GM21423 (cell line): ENCODE measurements around the gene DCTN3.

Source experiments
- ATAC-seq: cut with Tn5 transposase; IDR thresholded peaks from one replicate; pipeline ENCODE4 v1.9.1; 2021; ENCODE audit warnings: mild to moderate bottlenecking, moderate library complexity; ENCODE audit not compliant: unreplicated experiment

The DCTN3 gene

DNA sequence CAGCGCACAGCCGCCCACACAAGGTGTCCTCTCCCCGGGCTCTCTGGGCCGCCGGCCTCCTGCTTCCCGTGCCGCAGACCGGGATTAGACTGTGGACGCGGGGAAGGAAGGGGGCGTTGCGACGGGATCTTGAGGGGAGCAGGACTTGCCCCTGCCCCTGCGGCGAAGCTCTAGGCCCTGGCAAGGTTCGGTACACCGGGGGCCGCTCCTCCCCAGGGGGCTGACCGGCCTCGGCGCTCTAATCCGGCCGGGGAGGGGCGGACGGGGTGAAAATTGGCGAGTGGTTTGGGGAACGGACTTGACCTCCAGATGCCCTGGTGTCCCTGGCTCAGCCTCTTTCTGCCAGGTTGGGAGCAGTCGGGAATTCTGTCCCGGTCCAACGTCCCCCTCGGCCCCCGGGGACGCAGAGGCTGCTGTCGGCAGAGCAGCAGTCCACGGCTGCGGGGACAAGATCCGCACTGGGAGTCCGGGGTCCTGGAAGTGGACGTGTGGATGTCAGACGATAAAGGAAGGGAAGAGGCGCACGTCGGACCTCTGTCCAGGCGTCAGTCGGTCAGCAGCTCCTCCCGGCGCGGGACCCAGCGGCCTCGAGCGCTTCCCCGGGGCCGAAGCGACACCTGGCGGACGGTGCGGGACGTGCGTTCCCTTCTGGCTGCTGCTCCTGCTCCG, 28.9 kb downstream of the DCTN3 start:
- ATAC-seq: no peak

DNA sequence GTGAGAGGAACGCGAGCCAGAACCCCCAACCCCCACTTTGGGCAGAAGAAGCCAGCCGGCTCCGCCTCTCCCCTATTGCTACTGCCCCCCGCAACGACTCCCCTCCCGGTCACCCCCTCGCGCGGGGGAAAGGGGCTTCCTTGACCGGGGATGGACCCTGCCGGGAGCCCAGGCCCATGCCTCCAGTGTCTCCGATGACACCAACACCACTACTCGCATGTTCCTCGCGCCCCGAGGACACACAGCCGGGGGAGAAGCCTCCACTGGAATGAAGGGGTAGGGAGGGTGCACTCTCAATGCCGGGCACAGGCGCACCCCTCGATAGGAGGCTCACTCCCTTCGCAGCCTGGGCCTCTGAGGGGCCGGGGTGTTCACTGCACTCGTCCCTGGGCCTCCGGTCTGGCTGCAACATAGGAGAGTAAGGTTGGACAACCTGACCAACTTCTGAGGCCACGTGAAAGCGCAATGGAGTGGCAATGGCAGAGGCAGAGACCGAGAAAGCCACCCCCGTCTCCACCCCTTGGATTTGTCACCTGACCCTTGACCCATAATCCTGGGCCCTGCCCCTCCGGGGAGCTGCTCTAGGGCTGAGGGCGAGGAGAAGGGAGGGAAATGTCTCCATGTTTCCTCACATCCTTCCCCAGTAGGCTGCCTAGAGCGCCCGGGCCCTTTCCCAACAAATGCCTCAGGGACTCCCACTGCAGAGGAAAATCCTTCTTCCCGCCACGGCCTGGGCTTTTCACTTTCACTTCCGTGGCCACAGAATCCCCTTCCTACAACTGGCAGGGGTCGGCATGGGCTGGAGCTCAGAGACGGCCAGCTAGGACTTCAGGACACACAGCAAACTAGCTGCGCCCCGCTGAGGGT, 29.7 kb downstream of the DCTN3 start:
- no peak for ATAC-seq

DNA sequence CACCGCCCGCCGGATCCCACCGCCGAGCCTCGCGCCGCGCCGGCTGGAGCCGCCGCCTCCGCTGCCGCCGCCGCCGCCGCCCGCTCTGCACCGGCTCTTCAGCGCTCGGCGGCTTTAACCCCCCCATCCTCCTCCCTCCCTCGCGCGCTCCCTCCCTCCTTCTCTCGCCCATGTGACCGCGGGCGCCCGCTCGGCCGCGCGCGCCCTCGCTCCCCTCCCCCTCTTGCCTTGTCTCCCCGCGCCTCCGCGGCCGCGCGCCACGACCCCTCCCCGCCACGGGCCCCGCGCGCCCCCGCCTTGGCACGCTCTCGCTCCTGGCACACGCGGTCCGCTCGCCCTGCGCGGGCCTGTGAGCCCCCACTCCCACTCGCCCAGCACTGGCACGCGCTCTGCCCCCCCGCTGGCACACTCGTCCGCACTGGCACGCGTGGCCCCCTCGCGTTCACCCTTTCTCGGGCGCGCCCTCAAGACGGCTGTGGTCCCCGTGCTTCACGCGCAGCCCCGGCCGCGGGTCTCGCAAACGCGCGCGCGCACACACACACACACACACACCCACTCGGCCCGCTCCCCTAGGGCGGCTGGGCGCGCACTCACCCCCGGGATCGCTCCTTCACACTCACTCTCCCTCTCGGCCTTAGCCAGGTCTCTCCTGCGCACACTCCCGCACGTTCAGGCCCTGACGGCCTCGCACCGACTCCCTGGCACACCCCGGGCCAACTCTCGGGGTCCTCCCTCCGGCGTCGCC, 30.5 kb downstream of the DCTN3 start, which contains the start of gene CNTFR:
Gene CNTFR, minus strand, starts transcription at position 89 of the 745 bp plus-strand sequence. CDS start 20,743 bp downstream, outside the sequence.
- no peak for ATAC-seq

DNA sequence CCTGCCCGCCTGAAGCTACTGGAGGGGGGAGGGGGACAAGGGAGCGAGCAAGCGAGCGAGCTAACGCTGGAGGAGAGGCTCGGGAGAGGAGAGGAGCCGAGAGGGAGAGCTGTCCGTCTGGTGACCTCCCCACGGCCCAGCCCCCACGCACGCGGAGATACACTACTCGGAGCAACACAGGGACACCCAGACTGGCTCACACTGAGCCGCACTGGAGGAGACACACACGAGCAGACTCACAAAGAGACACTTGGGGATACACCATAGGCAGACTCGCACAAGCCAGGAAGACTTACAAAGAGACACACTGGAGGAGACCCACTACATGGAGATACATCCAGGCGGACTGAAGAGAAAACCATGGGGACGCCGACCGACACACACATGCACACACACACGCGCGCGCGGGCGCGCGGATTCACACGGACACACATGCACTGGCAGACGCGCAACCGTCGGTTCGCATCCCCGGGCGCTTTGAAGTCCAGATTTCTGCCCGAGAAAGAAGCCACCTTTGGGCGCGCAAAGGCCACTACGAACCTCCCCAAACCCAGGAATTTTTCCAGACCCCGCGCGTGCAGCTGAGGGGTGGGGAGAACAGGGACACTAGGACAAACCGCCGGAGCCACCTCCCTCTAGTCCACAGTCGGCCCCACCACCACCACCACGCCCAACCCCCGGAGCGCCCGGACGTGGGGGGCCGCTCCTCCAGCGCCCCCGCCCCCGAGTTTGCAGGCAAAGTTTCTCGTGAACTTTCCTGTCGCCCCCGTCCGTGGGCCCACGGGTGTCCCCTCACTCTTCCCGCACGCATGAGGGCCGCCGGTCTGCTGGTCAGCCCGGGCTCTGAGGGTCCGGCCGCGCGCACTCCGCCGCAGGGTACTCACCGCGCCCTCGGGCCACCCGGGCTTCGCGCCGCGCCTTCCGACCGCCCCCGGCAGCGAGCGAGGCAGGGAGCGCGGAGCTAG, 31.3 kb downstream of the DCTN3 start:
- ATAC-seq: no peak

DNA sequence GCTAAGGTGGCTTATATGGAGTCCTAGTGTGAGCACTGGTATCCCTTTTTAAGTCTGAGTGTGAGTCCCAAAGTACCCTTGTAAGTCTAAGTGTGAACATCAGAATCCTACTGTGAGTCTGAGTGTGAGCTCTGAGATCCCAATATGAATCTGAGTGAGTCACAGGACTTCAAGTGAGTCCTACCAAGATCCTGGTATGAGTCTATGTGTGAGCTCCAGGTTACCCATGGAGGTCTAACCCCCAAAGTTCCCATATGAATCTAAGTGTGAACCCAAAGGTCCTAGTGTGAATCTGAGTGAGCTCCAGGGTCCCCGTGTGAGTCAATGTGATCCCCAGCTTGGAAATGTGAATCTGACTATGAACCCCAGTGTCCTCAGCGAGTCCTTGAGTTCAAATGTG, 33.0 kb downstream of the DCTN3 start:
- no peak for ATAC-seq

DNA sequence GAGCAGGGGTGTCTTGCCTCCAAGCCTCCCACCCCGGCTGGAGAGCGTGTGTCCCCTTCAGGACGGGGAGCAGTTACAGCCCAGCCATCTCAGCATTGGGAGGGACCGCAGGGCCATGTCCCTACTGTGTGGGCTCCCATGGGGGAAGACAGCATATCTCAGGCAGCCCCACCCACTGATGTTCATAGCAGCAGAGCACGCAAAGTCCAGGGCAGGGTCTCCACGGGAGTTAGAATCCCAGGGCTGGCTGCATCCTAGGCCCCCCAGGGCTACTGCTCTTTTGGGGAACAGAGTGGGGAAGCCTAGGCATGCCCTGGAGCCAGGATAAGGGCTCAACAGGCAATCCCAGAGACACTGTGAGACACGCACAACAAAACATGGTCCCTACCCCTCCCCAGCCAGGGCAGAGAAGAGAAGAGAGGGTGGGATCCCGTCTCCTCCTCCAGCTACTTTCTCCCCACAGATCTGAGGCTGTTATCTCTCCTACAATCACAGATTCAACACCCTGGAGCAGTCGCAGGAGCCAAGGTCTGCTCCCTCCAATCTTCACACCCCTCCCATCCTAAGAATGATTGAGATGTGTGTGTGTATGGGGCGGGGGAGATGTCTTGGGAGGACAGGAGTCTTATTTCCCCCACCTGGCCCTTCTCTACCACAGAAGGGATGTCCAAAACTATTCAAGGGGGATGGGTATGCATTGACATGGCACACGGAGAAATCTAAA, 34.2 kb downstream of the DCTN3 start:
- no peak for ATAC-seq

DNA sequence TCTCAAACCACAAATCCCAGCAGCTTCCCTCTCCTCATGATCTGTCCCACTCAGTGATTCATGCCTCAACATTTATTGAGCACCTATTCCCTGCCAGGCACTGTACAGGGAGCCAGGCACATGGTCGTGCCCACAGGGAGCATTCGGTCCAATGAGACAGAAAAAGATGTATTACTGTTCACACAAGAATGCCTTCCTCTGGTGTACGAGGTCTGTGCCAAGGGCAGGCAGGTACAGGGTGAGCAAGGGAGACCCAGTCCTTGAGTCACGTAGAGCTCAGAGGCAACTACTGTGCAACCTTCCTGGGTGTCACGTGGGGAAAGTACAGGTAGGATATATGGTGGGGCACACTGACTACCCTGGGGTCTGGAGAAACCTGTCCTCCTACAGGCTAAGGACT, 35.3 kb downstream of the DCTN3 start:
- no peak for ATAC-seq

DNA sequence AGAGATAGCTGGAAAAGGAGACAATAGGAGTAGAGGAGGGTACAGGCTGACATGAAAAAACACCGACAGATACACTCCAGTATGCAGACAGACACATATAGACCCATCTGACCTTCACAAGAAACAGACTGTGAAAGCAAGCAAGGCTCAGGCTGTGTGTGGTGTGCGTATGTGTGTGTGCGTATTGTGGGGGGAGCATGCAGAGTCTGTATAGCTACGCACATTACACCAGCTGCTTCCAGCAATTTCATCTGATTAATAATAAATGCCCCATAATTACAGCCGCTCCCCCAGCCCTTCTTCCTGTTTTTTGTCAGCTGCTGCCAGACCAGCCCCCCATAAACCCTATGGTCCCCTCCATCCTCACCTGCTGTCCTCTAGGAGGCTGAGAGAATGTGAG, 37.5 kb downstream of the DCTN3 start:
- ATAC-seq: no peak

DNA sequence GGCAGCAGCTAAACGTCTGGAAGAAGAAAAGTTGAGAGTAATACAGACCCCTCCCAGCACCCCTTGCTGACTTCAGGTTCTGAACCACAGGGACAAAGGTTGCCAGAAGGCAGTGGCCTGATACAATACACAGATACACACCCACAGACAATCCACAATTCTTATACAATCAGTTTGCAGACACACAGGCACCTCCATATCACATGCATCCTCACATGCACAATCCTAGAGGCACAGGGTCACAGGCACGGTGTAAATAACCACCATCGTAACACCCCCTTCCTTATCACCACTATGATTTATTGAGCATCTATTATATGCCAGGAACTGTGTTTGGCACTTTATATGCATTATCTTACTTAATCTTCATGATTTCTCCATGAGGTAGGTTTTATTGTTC, 39.0 kb downstream of the DCTN3 start:
- ATAC-seq: no peak

DNA sequence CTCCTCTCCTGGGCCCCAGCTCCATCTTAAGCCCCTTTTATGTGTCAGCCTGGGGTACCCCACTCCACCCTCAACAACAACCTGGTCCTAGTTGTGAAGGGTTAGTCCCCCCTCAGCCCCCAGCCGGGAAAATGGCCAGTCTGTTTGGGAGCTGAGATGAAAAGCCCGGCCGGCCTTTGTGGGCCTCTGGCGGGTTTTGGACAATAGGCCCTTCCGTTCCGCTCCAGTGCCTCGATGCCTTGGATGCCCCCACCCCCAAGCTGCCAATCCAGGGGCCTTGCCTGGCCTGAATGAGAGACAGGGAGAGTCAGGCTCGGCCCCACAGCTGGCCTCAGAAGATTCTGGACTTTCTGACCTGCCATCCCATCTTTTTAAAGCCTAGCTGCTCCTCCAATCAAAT, 39.9 kb downstream of the DCTN3 start:
- ATAC-seq: no peak

DNA sequence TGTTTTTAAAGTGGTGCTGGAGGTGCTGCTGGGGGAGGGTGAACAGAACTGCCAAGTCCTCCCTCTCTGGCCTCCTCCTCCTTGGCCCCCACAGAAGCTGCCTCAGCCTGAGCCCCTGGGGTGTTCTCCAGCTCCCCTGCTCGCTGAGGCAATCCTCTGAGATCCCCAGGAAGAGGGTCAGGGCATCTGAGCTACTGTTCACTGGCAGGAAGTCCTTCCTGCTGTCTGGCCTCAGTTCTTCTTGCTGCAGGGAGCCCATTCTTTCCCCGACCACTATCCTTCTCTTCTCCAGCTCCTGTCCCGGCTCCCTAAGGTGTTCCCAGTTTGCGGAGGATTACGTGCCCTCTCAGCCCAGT, 40.5 kb downstream of the DCTN3 start:
- ATAC-seq: no peak

DNA sequence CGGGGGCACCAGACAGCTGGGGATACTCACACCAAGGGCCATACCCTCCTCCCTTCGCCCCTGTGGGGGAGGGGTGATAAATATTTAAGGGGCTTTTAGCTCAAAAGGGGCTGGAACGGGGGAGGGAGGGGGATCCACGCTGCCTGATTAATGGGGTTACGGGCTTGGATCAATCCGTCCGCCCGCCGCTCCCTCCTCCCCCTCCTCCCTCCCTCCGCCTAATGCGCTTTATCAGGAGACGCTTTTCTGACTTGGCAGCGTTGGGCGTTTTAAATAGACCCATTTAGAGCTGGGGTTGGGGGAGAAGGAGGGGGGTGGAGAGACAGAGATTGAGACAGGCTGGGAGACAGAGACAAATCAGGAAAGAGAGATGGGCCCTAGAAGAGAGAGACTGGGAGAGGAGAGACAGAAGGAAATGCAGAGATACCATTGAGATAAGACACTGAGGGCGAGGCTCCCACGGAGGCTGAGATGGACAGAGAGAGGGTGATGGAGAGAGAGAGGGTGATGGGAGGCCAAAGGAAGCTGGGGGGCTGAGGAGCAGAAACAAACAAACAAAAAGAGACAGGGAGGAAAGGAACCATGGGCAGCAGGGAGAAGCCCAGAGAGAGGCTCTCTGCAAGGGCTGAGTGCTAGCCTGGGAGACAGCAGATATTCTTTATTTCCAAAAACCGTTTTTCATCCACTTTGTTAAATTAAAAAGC, 41.0 kb downstream of the DCTN3 start:
- ATAC-seq: no peak

DNA sequence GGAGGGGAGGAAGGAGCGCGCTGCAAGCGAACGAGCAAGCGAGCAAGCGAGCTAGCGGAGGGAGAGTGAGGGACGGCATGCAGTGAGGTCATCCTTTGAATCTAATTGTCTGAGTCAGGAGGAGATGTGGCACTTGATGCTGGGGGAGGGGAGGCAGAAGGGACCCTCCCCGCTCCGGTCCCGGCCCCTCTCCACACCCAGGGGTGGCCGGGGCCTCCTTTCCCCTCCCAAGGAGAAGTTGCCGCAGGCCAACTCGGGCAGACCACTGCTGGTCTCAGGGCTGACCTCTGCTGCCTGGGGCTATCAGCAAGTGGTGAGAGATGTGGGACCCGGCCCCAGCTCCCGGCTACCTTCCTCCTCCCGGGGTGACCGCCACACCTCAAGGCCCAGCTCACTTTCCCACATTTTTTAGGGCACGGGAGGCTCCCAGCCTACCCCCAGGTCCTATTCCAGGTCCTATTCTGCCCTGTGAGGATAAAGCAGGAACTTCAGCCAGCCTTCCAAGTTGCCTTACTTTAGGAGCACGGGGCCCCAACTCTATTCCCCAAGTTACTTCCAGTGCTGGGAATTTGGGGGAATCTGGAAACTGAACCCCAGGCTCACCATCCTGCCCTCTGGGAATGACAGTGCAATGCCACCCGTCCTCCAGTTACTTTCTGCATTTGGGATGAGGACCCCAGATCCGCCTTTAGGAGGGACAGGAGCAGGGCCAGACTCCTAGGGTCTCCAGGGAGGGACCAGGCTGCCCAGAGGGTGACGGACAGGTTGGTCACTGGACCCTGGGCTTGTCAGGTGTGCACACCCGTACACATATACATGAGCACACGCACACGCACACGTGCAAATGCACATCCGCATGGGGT, 41.8 kb downstream of the DCTN3 start:
- no peak for ATAC-seq

DNA sequence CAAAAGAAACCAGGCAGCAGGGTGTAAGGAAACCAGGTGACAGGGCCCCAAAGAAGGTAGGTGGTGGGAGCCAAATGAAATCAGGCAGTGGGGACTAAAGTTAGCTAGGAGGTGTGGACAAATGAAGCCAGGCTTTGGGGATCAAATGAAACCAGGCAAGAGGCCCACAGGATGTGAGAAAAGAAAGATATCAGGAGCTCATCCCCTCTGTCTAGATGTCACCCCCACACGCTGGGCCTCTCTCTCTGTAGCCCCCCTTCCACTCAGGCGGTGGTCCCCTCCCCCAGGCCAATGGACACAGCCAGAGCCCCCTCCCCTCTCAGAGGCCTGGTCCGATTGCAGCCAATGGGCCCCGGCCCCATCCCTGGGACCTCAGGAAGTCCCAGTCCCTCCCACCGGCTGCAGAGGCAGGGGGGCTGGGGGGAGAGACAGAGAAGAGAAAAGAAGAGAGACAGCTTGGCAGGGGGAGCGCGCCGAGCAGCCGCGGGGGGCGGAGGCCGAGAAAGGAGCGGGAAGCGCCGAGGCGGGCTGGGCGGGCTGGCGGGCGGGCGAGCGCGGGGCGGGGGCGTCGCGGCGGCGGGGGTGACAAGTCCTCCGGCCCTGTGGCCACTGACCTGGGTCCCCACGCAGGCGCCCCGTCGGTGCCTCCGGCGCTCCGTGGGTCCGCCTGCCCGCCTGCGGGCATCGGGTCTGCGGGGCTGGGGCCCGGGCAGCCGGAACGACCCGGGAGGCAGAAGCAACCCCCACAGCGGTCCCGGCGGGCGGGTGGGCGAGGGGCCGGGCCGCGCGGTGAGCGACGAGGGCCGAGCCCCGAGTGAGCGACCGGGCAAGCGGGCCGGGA, 42.7 kb downstream of the DCTN3 start:
- no peak for ATAC-seq

DNA sequence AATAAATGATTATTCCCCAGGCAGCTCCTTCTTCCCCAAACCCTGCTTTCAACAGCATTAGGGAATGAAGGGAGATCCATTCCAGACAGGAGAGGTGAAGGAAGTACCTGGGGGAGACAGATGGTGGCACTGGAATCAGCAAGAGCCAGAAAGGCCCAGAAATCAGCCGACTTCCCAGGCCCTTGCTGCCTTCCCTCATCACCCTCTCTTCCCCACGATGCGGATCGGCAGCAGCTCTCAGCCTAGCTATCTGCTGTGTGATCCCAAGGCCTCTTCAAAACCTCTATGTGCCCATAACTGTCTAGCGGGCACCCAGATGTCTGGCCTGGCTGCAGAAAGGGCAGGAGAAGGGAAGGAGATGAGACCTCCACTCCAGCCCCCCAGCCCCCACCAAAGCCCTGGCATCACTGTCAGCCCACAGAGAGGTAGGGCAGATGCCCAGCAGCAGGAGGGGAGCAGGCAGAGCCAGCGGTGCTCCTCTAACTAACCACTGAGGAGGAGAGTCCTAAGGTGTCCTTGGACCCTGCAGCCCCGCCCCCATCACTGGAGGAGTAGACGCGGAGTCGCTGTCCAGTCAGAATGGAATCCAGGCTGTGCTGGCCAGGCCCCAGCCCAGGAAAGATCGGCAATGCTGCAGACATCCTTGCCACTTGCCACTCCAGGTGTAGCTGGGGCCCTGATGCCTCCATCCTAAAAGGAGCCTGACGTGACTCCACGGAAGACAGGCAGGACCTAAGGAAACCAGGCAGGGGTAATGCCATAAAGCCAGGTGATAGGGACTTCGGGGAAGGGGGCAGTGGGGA, 43.5 kb downstream of the DCTN3 start:
- no peak for ATAC-seq

DNA sequence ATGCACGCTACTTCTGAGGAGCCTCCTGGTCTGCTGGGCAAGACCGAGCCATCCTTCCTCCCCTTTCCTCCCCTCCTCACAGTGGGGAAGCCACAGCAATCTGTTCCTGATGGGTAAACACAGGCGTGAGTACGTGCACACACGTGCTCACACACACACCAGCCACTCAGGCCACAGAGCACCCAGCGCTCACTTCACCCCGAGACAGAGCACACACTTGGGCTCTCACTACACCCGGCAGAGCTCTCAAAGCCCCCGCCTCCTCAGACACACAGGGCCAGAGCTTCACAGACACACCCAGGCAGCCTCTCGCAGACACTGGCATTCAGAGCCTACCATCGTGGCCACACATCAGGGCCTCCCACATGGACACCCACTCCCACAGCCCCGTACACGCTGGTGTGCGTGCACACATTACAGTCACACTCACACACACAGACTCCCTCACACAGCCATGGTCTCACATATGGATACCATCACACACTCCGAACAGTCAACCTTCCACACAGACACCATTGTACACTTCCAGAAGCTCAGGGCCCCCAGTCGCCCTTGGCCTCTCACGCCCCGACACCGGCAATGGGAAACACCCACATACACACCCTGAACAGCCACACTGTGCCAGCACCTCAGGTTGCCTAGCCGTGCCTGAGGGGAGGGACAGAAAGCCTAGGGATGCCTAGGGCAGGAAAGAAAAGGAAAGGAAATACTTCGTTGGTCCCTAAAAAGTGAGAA, 44.3 kb downstream of the DCTN3 start:
- no peak for ATAC-seq
